ENCODE results near the gene TOM1.

Gene TOM1

GRCh38 chr22:35376728-35377472 is 77.2 kb downstream of the TOM1 start:
- DNase-seq = peak; percentile 51 to 84

GRCh38 chr22:35377735-35378134 is 78.0 kb downstream of the TOM1 start:
- no peak for DNase-seq

- DNase-seq = no peak
Measured at GRCh38 chr22:35378621-35379020, 78.9 kb downstream of the TOM1 start.

- no peak for DNase-seq
Measured at GRCh38 chr22:35379146-35379993, 79.7 kb downstream of the TOM1 start.

- no peak for DNase-seq
Measured at GRCh38 chr22:35380013-35380412, 80.3 kb downstream of the TOM1 start.

GRCh38 chr22:35380537-35381423 is 81.1 kb downstream of the TOM1 start, which contains the start of gene HMOX1:
Gene HMOX1, plus strand, starts transcription at chr22:35381096. Its CDS starts 78 bp downstream, at chr22:35381174.
- DNase-seq = peak; percentile 49 to 81

GRCh38 chr22:35381424-35382009 is 81.8 kb downstream of the TOM1 start:
- DNase-seq = no peak

GRCh38 chr22:35383679-35384071 is 84.0 kb downstream of the TOM1 start:
- no peak for DNase-seq

- no peak for DNase-seq
Measured at GRCh38 chr22:35384527-35384926, 84.8 kb downstream of the TOM1 start.

- no peak for DNase-seq
Measured at GRCh38 chr22:35384975-35385588, 85.4 kb downstream of the TOM1 start.

GRCh38 chr22:35386670-35387288 is 87.1 kb downstream of the TOM1 start:
- DNase-seq = no peak

- DNase-seq = no peak
Measured at GRCh38 chr22:35390933-35391332, 91.2 kb downstream of the TOM1 start.

- no peak for DNase-seq
Measured at GRCh38 chr22:35392357-35392756, 92.7 kb downstream of the TOM1 start.

GRCh38 chr22:35393116-35394010 is 93.7 kb downstream of the TOM1 start:
- no peak for DNase-seq

GRCh38 chr22:35394011-35394312 is 94.3 kb downstream of the TOM1 start:
- DNase-seq = no peak

GRCh38 chr22:35394810-35395563 is 95.3 kb downstream of the TOM1 start:
- DNase-seq = no peak

GRCh38 chr22:35396622-35397021 is 96.9 kb downstream of the TOM1 start:
- DNase-seq = peak in 1 of 2 donors; percentile 52

GRCh38 chr22:35397095-35397904 is 97.6 kb downstream of the TOM1 start:
- no peak for DNase-seq
